Activated naive CD4-positive, alpha-beta T cell treated with Interleukin-2 at 50 U/mL for 16 hours (primary cell): ENCODE measurements around the gene MAP2K2.

ENCODE experiments used
- DNase-seq: peaks from one replicate; pipeline ENCODE4 v3.0.0-alpha.2; 2020

The MAP2K2 gene

GRCh38 chr19:4077800-4078684 is 45.9 kb downstream of the MAP2K2 start:
- peak; percentile 54 for DNase-seq

- no peak for DNase-seq
These were observed 46.9 kb downstream of the MAP2K2 start for GRCh38 chr19:4077007-4077374.

GRCh38 chr19:4075373-4075772 is 48.5 kb downstream of the MAP2K2 start:
- no peak for DNase-seq

GRCh38 chr19:4071610-4072009 is 52.3 kb downstream of the MAP2K2 start:
- DNase-seq: no peak

- DNase-seq: peak; percentile 62
These were observed 54.5 kb downstream of the MAP2K2 start for GRCh38 chr19:4069331-4069959.

GRCh38 chr19:4068047-4068966 is 55.6 kb downstream of the MAP2K2 start:
- DNase-seq: no peak

GRCh38 chr19:4067396-4068046 is 56.4 kb downstream of the MAP2K2 start:
- DNase-seq: no peak

GRCh38 chr19:4066682-4067395 is 57.1 kb downstream of the MAP2K2 start, which contains the start of gene ZBTB7A:
Gene ZBTB7A (minus strand): TSS chr19:4066899. CDS start chr19:4055232, 11,667 bp downstream.
- DNase-seq: peak; percentile 78

GRCh38 chr19:4066176-4066606 is 57.7 kb downstream of the MAP2K2 start:
- DNase-seq: peak; percentile 45

- peak; percentile 96 for DNase-seq
These were observed 58.3 kb downstream of the MAP2K2 start for GRCh38 chr19:4065430-4066175.

- peak; percentile 51 for DNase-seq
These were observed 59.2 kb downstream of the MAP2K2 start for GRCh38 chr19:4064496-4065260.

- no peak for DNase-seq
These were observed 59.8 kb downstream of the MAP2K2 start for GRCh38 chr19:4064149-4064495.

GRCh38 chr19:4063369-4064148 is 60.4 kb downstream of the MAP2K2 start:
- DNase-seq: no peak

GRCh38 chr19:4062419-4063368 is 61.2 kb downstream of the MAP2K2 start:
- no peak for DNase-seq

- no peak for DNase-seq
These were observed 62.1 kb downstream of the MAP2K2 start for GRCh38 chr19:4061683-4062418.

GRCh38 chr19:4061178-4061682 is 62.7 kb downstream of the MAP2K2 start:
- DNase-seq: peak; percentile 46

GRCh38 chr19:4060621-4061177 is 63.2 kb downstream of the MAP2K2 start:
- DNase-seq: no peak
